ENCODE measurements around the gene FGB. TPM values are rescaled to one million over a fixed set of nuclear protein-coding genes. Genes with fewer than 3 reads are reported as not detected.
A peak's percentile ranks its signal among the peaks of the same experiment; 100 is the strongest.

FGB gene
- total and polyA plus RNA-seq, 2 of the 13 experiments (the other 11 are each of a cell fraction or from before 2014, with no cell fraction given), result 226 to 784 TPM

DNA sequence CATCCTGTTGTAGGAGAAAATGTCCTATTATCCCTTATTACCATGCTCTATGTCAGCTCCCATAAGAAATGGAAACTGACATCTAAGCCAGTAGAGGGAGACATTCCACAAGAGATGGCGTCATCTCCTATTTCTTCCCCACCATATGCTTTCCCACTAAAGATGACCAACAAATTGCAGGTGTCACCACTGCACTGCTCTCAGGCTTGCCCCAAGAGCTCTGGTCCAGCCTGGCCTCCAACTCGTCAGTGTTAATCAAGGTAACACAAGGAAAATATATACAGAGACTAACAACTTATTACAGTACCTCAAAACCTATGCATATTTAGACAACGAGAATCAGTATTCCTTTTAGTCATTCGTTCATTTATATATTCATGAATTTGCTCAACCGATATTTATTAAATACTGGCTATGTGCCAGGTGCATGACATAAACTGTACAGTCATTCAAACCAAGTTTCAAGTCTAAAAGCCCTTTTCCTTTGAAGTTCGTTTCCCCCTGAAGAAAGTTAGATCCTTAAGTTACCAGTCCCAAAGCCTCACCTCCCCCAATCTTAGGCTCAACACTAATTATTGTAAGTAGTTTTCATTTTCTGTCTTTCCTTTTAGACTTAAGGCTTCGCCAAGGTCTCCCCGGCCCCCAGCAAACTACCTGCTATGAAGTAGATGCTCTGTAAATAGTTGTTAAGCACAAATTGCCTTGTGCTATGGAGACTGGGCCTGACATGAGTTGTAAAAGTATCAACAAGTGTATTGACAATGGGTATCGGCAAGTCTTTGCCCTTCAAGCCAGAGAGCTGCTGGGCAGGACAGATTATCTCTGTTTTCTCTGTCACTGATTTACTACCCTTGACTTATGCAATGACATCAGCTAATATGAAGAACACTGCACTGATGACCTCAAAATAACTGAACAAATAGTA is 3.1 kb upstream of the FGB start (continued):
- TF ChIP-seq, protein P1, sequence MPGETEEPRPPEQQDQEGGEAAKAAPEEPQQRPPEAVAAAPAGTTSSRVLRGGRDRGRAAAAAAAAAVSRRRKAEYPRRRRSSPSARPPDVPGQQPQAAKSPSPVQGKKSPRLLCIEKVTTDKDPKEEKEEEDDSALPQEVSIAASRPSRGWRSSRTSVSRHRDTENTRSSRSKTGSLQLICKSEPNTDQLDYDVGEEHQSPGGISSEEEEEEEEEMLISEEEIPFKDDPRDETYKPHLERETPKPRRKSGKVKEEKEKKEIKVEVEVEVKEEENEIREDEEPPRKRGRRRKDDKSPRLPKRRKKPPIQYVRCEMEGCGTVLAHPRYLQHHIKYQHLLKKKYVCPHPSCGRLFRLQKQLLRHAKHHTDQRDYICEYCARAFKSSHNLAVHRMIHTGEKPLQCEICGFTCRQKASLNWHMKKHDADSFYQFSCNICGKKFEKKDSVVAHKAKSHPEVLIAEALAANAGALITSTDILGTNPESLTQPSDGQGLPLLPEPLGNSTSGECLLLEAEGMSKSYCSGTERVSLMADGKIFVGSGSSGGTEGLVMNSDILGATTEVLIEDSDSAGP (CRISPR knock-in tag; IDR thresholded peaks at IDR 0.05; ENCODE audit: borderline replicate concordance), result peak; percentile 34; the same call in 1 of the 2 replicates
- TF ChIP-seq, protein P2, sequence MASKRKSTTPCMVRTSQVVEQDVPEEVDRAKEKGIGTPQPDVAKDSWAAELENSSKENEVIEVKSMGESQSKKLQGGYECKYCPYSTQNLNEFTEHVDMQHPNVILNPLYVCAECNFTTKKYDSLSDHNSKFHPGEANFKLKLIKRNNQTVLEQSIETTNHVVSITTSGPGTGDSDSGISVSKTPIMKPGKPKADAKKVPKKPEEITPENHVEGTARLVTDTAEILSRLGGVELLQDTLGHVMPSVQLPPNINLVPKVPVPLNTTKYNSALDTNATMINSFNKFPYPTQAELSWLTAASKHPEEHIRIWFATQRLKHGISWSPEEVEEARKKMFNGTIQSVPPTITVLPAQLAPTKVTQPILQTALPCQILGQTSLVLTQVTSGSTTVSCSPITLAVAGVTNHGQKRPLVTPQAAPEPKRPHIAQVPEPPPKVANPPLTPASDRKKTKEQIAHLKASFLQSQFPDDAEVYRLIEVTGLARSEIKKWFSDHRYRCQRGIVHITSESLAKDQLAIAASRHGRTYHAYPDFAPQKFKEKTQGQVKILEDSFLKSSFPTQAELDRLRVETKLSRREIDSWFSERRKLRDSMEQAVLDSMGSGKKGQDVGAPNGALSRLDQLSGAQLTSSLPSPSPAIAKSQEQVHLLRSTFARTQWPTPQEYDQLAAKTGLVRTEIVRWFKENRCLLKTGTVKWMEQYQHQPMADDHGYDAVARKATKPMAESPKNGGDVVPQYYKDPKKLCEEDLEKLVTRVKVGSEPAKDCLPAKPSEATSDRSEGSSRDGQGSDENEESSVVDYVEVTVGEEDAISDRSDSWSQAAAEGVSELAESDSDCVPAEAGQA (IDR thresholded peaks at IDR 0.05; ENCODE audit: low read depth), result no peak
- TF ChIP-seq, protein P2 (CRISPR knock-in tag; IDR thresholded peaks at IDR 0.05; ENCODE audit: borderline replicate concordance), result 0 out of 2 replicates have a peak, but pooled peaks have one; percentile 38
- TF ChIP-seq PCBP1 (IDR thresholded peaks at IDR 0.05; ENCODE audit: borderline replicate concordance, low read depth, low read length) (no peak), POGZ (CRISPR knock-in tag; IDR thresholded peaks at IDR 0.05) (peak; percentile 49; the same call in 1 of the 2 replicates), HNRNPK (IDR thresholded peaks at IDR 0.05; ENCODE audit: low read depth, low read length, poor library complexity, severe bottlenecking) (no peak), SRSF1 (optimal IDR thresholded peaks at IDR 0.05; ENCODE audit: low read depth, low read length) (no peak), ZNF607 (CRISPR knock-in tag; IDR thresholded peaks at IDR 0.05; ENCODE audit: borderline replicate concordance) (no peak), ZNF709 (CRISPR knock-in tag; IDR thresholded peaks at IDR 0.05) (no peak), SP140L (CRISPR knock-in tag; IDR thresholded peaks at IDR 0.05; ENCODE audit: borderline replicate concordance) (no peak), ZSCAN5A (CRISPR knock-in tag; IDR thresholded peaks at IDR 0.05; ENCODE audit: borderline replicate concordance) (peak; percentile 73; the same call in 1 of the 2 replicates), NFRKB (IDR thresholded peaks at IDR 0.05) (no peak), PRDM10 (CRISPR knock-in tag; IDR thresholded peaks at IDR 0.05; ENCODE audit: low read depth) (peak; percentile 57; the same call in 1 of the 2 replicates)
- TF ChIP-seq, protein P3, sequence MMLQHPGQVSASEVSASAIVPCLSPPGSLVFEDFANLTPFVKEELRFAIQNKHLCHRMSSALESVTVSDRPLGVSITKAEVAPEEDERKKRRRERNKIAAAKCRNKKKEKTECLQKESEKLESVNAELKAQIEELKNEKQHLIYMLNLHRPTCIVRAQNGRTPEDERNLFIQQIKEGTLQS (CRISPR knock-in tag; IDR thresholded peaks at IDR 0.05), result peak; percentile 63; the same call in 1 of the 2 replicates
